ENCODE measurements around the gene CACNA1S. TPM values are rescaled to one million over a fixed set of nuclear protein-coding genes. Genes with fewer than 3 reads are reported as not detected.

The CACNA1S gene
- total and polyA plus RNA-seq, 2 of the 4 experiments (the other 2 are of a cell fraction) = not detected

GRCh38 chr1:201048521-201048920 is 63.7 kb downstream of the CACNA1S start:
- Histone ChIP-seq H3K9me3 (ENCODE audit: control insufficient read depth, insufficient read depth, low read length) (no peaks in the 10 kb centered on the region), H4K8ac (ENCODE audit: low read depth in 2 of 2, low read length in 2 of 2) (no peak overlapping the region), H2AK5ac (ENCODE audit: low read depth, low read length) (no peak overlapping the region), H2BK20ac (ENCODE audit: low read depth, low read length) (no peak overlapping the region), H3K9me1 (ENCODE audit: insufficient read depth, low read length) (no peaks in the 10 kb centered on the region), H3K27ac (ENCODE audit: insufficient read depth, low read length) (no peak overlapping the region), H3K18ac (ENCODE audit: low read depth, low read length) (no peak overlapping the region), H2AK9ac (replicated peaks; ENCODE audit: low read depth, low read length, poor library complexity) (no peak overlapping the region), H3K9ac (ENCODE audit: low read depth, low read length) (no peak overlapping the region), H2BK120ac (ENCODE audit: low read depth, low read length) (no peak overlapping the region), H3K4ac (ENCODE audit: low read depth, low read length) (no peak overlapping the region), H3K56ac (ENCODE audit: extremely low read depth, insufficient read depth, low read length) (no peak overlapping the region), H3K4me2 (ENCODE audit: low read depth, low read length) (no peak overlapping the region), H3K4me1 (ENCODE audit: control insufficient read depth, insufficient read depth, low read length) (no peaks in the 10 kb centered on the region), H4K5ac (ENCODE audit: low read depth, low read length) (no peak overlapping the region), H4K91ac (ENCODE audit: insufficient read depth, low read depth, low read length) (no peak overlapping the region), H3K36me3 (ENCODE audit: control insufficient read depth, insufficient read depth, low read length) (no peaks in the 10 kb centered on the region), H2AFZ (replicated peaks; ENCODE audit: low read length, poor library complexity) (no peak overlapping the region), H2BK5ac (ENCODE audit: low read depth, low read length, poor library complexity, severe bottlenecking) (no peak overlapping the region), H3K27me3 (ENCODE audit: control insufficient read depth, insufficient read depth, low read length) (peaks cover 57% of the 10 kb centered on the region), H3K4me3 (ENCODE audit: insufficient read depth, low read depth, low read length) (no peak overlapping the region), H2BK15ac (ENCODE audit: low read depth, low read length) (no peak overlapping the region), H3K79me1 (ENCODE audit: low read depth in 1 of 2, low read length in 2 of 2) (no peaks in the 10 kb centered on the region), H3K23ac (ENCODE audit: low read depth, low read length) (no peak overlapping the region), H3K14ac (replicated peaks; ENCODE audit: low read depth, low read length) (no peak overlapping the region), H4K20me1 (ENCODE audit: insufficient read depth, low read length) (no peaks in the 10 kb centered on the region)
- intact Hi-C loops (cut with micrococcal nuclease) (no loop called here), dilution Hi-C loops (cut with HindIII; ENCODE audit: low sequenced_read_pairs, unreplicated experiment) (no loop called here), in situ Hi-C loops (cut with MboI; ENCODE audit: low sequenced_read_pairs) (loop anchor here (10.0 kb wide), 1 partner anchor 424 kb away; the partner anchor contains the start of gene KIF14)
- TF ChIP-seq NFE2L2 (IDR thresholded peaks at IDR 0.05; ENCODE audit: low read depth, low read length) (no peak), CHD1 (IDR thresholded peaks at IDR 0.05; ENCODE audit: low read depth, low read length) (no peak), BHLHE40 (IDR thresholded peaks at IDR 0.05; ENCODE audit: low read depth, low read length) (no peak), CEBPB (IDR thresholded peaks at IDR 0.05; ENCODE audit: low read depth, low read length) (no peak), RAD21 (IDR thresholded peaks at IDR 0.05; ENCODE audit: low read length) (no peak), POLR2A (IDR thresholded peaks at IDR 0.05; ENCODE audit: low read depth, low read length) (no peak), MAZ (IDR thresholded peaks at IDR 0.05; ENCODE audit: borderline replicate concordance, low read depth, low read length) (no peak), USF2 (IDR thresholded peaks at IDR 0.05; ENCODE audit: low read depth, low read length) (no peak), CTCF (conservative IDR thresholded peaks at IDR 0.05; ENCODE audit: low read depth, low read length) (no peak), MXI1 (IDR thresholded peaks at IDR 0.05; ENCODE audit: borderline replicate concordance, low read depth, low read length) (no peak), MAFK (IDR thresholded peaks at IDR 0.05; ENCODE audit: low read depth, low read length) (no peak), SMC3 (IDR thresholded peaks at IDR 0.05; ENCODE audit: low read depth, low read length) (no peak), RFX5 (IDR thresholded peaks at IDR 0.05; ENCODE audit: low read depth, low read length) (no peak)
- POLR2A ChIA-PET (ENCODE audit: unreplicated experiment) = no interaction called here
- WGBS, 2 experiments (ENCODE audit: extremely low coverage in 2 of 2, insufficient read length in 1 of 2) = 65% methylated on average over 5 of the region's 13 CpGs; no CpG with 5 or more reads in 1 of the 2 experiments
- CTCF ChIA-PET = interaction anchor here (1.1 kb wide), 1 partner anchor 56 kb away, joined by 3 read pairs; no protein-coding TSS in a partner anchor
- no peak for DNase-seq
- BruUV-seq (replicated peaks) = no TSS peak
- no peak for ATAC-seq (ENCODE audit: low read depth)

Data from IMR-90 (cell line).